H9 (cell line): ENCODE measurements around the gene SLC9A2. TPM values are rescaled to one million over a fixed set of nuclear protein-coding genes. Genes with fewer than 3 reads are reported as not detected.

Experiments
- DNase-seq: peaks from one replicate; pipeline ENCODE4 v3.0.0-alpha.2; 2017
- H2AFZ ChIP-seq: one replicate; pipeline ENCODE4 v1.6.1; 2013; ENCODE audit warnings: mild to moderate bottlenecking, low read length, control low read depth, moderate library complexity
- H2AK5ac ChIP-seq: 2 replicates; pipeline ENCODE4 v1.6.1; 2013; ENCODE audit warnings: low read length, control low read depth, mixed read lengths; ENCODE audit not compliant: insufficient read length
- H2BK120ac ChIP-seq: one replicate; pipeline ENCODE4 v1.6.1; 2013; ENCODE audit warnings: low read depth, mild to moderate bottlenecking, low read length, control low read depth, inconsistent platforms; ENCODE audit not compliant: poor library complexity, severe bottlenecking
- H2BK12ac ChIP-seq: 2 replicates; pipeline ENCODE4 v1.6.1; 2013; ENCODE audit warnings: low read length, control low read depth, mixed read lengths, low read depth; ENCODE audit not compliant: insufficient read length
- H2BK15ac ChIP-seq: 2 replicates; pipeline ENCODE4 v1.6.1; 2013; ENCODE audit warnings: low read depth, low read length, control low read depth
- H2BK20ac ChIP-seq: one replicate; pipeline ENCODE4 v1.6.1; 2013; ENCODE audit warnings: low read depth, mild to moderate bottlenecking, low read length, control low read depth, inconsistent platforms; ENCODE audit not compliant: poor library complexity, severe bottlenecking
- H2BK5ac ChIP-seq: 2 replicates; pipeline ENCODE4 v1.6.1; 2013; ENCODE audit warnings: low read length, control low read depth, mixed read lengths; ENCODE audit not compliant: insufficient read length
- H3K14ac ChIP-seq: 2 replicates; pipeline ENCODE4 v1.6.1; 2013; ENCODE audit warnings: low read length, control low read depth; ENCODE audit not compliant: insufficient read depth
- H3K18ac ChIP-seq: 2 replicates; pipeline ENCODE4 v1.6.1; 2013; ENCODE audit warnings: low read depth, mild to moderate bottlenecking, mixed read lengths, low read length, control low read depth; ENCODE audit not compliant: insufficient read length
- H3K23ac ChIP-seq: 2 replicates; pipeline ENCODE4 v1.6.1; 2013; ENCODE audit warnings: low read length, control low read depth, mixed read lengths, low read depth; ENCODE audit not compliant: insufficient read length
- H3K23me2 ChIP-seq: 2 replicates; pipeline ENCODE4 v1.6.1; 2013; ENCODE audit warnings: low read depth, mild to moderate bottlenecking, mixed read lengths, low read length, control low read depth; ENCODE audit not compliant: insufficient read length, poor library complexity, severe bottlenecking
- H3K27ac ChIP-seq: 2 replicates; pipeline ENCODE4 v1.5.1; 2013; ENCODE audit warnings: low read length, control low read depth, mixed read lengths, low read depth; ENCODE audit not compliant: insufficient read length
- H3K27me3 ChIP-seq: 2 replicates; pipeline ENCODE4 v1.6.1; 2013; ENCODE audit warnings: low read length, control low read depth, inconsistent platforms; ENCODE audit not compliant: insufficient read depth
- H3K4ac ChIP-seq: 2 replicates; pipeline ENCODE4 v1.6.1; 2013; ENCODE audit warnings: low read depth, mild to moderate bottlenecking, control low read depth, inconsistent platforms, low read length, moderate library complexity
- H3K4me1 ChIP-seq: 2 replicates; pipeline ENCODE4 v1.6.1; 2013; ENCODE audit warnings: low read length, control low read depth, inconsistent platforms; ENCODE audit not compliant: insufficient read depth
- H3K4me2 ChIP-seq: 2 replicates; pipeline ENCODE4 v1.6.1; 2013; ENCODE audit warnings: low read length, control low read depth, mixed read lengths; ENCODE audit not compliant: insufficient read length, insufficient read depth
- H3K56ac ChIP-seq: 2 replicates; pipeline ENCODE4 v1.6.1; 2013; ENCODE audit warnings: low read depth, mild to moderate bottlenecking, mixed read lengths, low read length, control low read depth; ENCODE audit not compliant: insufficient read length
- H3K79me1 ChIP-seq: 2 replicates; pipeline ENCODE4 v1.6.1; 2013; ENCODE audit warnings: low read depth, mild to moderate bottlenecking, moderate library complexity, low read length, control low read depth, inconsistent platforms; ENCODE audit not compliant: insufficient read depth, poor library complexity, severe bottlenecking
- H3K79me2 ChIP-seq: 2 replicates; pipeline ENCODE4 v1.6.1; 2013; ENCODE audit warnings: low read length, control low read depth, inconsistent platforms; ENCODE audit not compliant: insufficient read depth
- H3K9ac ChIP-seq: 2 replicates; pipeline ENCODE4 v1.6.1; 2013; ENCODE audit warnings: low read length, control low read depth, mixed read lengths; ENCODE audit not compliant: insufficient read length; ENCODE audit errors: extremely low read depth
- H3K9me3 ChIP-seq: one replicate; pipeline ENCODE4 v1.6.1; 2013; ENCODE audit warnings: low read depth, low read length, inconsistent platforms; ENCODE audit not compliant: control insufficient read depth
- H3T11ph ChIP-seq: one replicate; pipeline ENCODE4 v1.6.1; 2013; ENCODE audit warnings: mild to moderate bottlenecking, low read length, control low read depth, inconsistent platforms
- H4K20me1 ChIP-seq: one replicate; pipeline ENCODE4 v1.6.1; 2013; ENCODE audit not compliant: control insufficient read depth, insufficient read length, insufficient read depth
- H4K5ac ChIP-seq: 2 replicates; pipeline ENCODE4 v1.6.1; 2013; ENCODE audit warnings: low read depth, mild to moderate bottlenecking, mixed read lengths, low read length, control low read depth; ENCODE audit not compliant: insufficient read length
- H4K8ac ChIP-seq: replicated peaks from 2 replicates; pipeline ENCODE4 v1.6.1; 2013; ENCODE audit warnings: low read length, control low read depth, mixed read lengths, low read depth; ENCODE audit not compliant: insufficient read length
- H4K91ac ChIP-seq: 2 replicates; pipeline ENCODE4 v1.6.1; 2013; ENCODE audit warnings: low read depth, mild to moderate bottlenecking, moderate library complexity, mixed read lengths, low read length, control low read depth; ENCODE audit not compliant: insufficient read length
- H3K27ac Mint-ChIP-seq, 3 experiments: 2 replicates in 2 of 3; 3 replicates in 1 of 3; pipeline ENCODE4 v1.8.0; 2020 to 2021; ENCODE audit warnings: mixed read lengths in 3 of 3, mild to moderate bottlenecking in 1 of 3, moderate library complexity in 1 of 3
- H3K27me3 Mint-ChIP-seq: 2 replicates; pipeline ENCODE4 v1.8.0; 2021; ENCODE audit warnings: low read depth, mild to moderate bottlenecking, moderate library complexity, mixed read lengths
- H3K36me3 Mint-ChIP-seq, 3 experiments: 2 replicates in 2 of 3; 3 replicates in 1 of 3; pipeline ENCODE4 v1.8.0; 2020 to 2021; ENCODE audit warnings: low read depth in 3 of 3, mixed read lengths in 3 of 3; ENCODE audit not compliant: insufficient read depth in 1 of 3
- H3K4me1 Mint-ChIP-seq, 2 experiments: 2 replicates each; pipeline ENCODE4 v1.8.0; 2020; ENCODE audit warnings: mixed read lengths in 2 of 2
- H3K4me3 Mint-ChIP-seq, 2 experiments: 2 replicates in 1 of 2; 3 replicates in 1 of 2; pipeline ENCODE4 v1.8.0; 2020 to 2021; ENCODE audit warnings: mild to moderate bottlenecking in 2 of 2, mixed read lengths in 2 of 2, moderate library complexity in 1 of 2
- H3K9me3 Mint-ChIP-seq, 2 experiments: 2 replicates in 1 of 2; 3 replicates in 1 of 2; pipeline ENCODE4 v1.8.0; 2020; ENCODE audit warnings: mild to moderate bottlenecking in 2 of 2, mixed read lengths in 2 of 2, moderate library complexity in 1 of 2
- CTCF ChIP-seq: fragments of 200-600 bp; sonication (generic); conservative IDR thresholded peaks from 3 replicates; pipeline ENCODE4 v1.8.0; 2021; ENCODE audit warnings: antibody characterized with exemption, mild to moderate bottlenecking
- WGBS: extraction: QIAGEN DNeasy Blood & Tissue Kit; methylation state at CpG from one replicate; pipeline ENCODE4 v1.1.7; 2013; ENCODE audit warnings: missing lambda C conversion rate, low lambda C conversion rate, mixed read lengths; ENCODE audit not compliant: insufficient read length; ENCODE audit errors: extremely low coverage; 5-methylcytosine and 5-hydroxymethylcytosine counted together
- long read RNA-seq: library from polyadenylated mRNA; unstranded; transcript quantifications from one replicate; pipeline ENCODE4 v2.0.0, GENCODE V29; 2020
- total RNA-seq: library from RNA; stranded (reverse); gene quantifications from 2 replicates; pipeline ENCODE4 v1.2.1, GENCODE V29; 2021

SLC9A2 gene
- total RNA-seq, result 0.04 TPM in 2 replicates
- long read RNA-seq, partial matches to known transcripts, result 0 of 1 reads
- long read RNA-seq, other reads (novel, unspliced or antisense), result 1 of 1 reads

- no peak within 1 kb of the TSS for H3K18ac ChIP-seq
- no peak within 1 kb of the TSS for H3K23ac ChIP-seq
- H3K79me2 ChIP-seq, result no peaks in the 10 kb centered on the region
- H3K56ac ChIP-seq, result no peak within 1 kb of the TSS
- Mint-ChIP-seq H3K9me3 (peaks cover 0 to 3% of the 10 kb centered on the region in 2 experiments; a peak in 1 of 5 replicates), H3K27me3 (peaks cover 83% of the 10 kb centered on the region), H3K27ac (no peak within 1 kb of the TSS), H3K4me3 (peak within 1 kb of the TSS; percentile 61 to 82), H3K4me1 (peaks cover 15 to 17% of the 10 kb centered on the region in 2 experiments), H3K36me3 (peaks cover 0 to 1% (median 0%) of the 10 kb centered on the region in 3 experiments; a peak in 1 of 7 replicates)
- peaks cover 16% of the 10 kb centered on the region; the same call in 1 of the 2 replicates for H3K27me3 ChIP-seq
- H4K8ac ChIP-seq, result no peak within 1 kb of the TSS
- DNase-seq, result peak; percentile 68
- no peak within 1 kb of the TSS for H3K9ac ChIP-seq
- H3K23me2 ChIP-seq, result peaks cover 7% of the 10 kb centered on the region
- no peak within 1 kb of the TSS for H2AFZ ChIP-seq
- H3K27ac ChIP-seq, result no peak within 1 kb of the TSS
- H2BK5ac ChIP-seq, result no peak within 1 kb of the TSS
- no peaks in the 10 kb centered on the region for H4K20me1 ChIP-seq
- H4K91ac ChIP-seq, result no peak within 1 kb of the TSS
- no peak within 1 kb of the TSS for H2BK120ac ChIP-seq
- no peak for TF ChIP-seq CTCF
- peak within 1 kb of the TSS; percentile 36; the same call in 1 of the 2 replicates for H3K14ac ChIP-seq
- no CpG with 5 or more reads among the region's 85 CpGs for WGBS
- H3K79me1 ChIP-seq, result no peaks in the 10 kb centered on the region
- no peak within 1 kb of the TSS for H2BK20ac ChIP-seq
- H4K5ac ChIP-seq, result no peak within 1 kb of the TSS
- no peak within 1 kb of the TSS for H3T11ph ChIP-seq
- H3K4me2 ChIP-seq, result peak within 1 kb of the TSS; percentile 95
- H2BK12ac ChIP-seq, result no peak within 1 kb of the TSS
- H3K4ac ChIP-seq, result no peak within 1 kb of the TSS
- peaks cover 2% of the 10 kb centered on the region; the same call in 1 of the 2 replicates for H3K4me1 ChIP-seq
- H2BK15ac ChIP-seq, result no peak within 1 kb of the TSS
- H2AK5ac ChIP-seq, result no peak within 1 kb of the TSS
- H3K9me3 ChIP-seq, result no peaks in the 10 kb centered on the region
Observed at GRCh38 chr2:102619414-102620319, at the start of gene SLC9A2. SLC9A2 (plus strand) TSS chr2:102619553; CDS start chr2:102619849, 296 bp downstream.
